Stomach smooth muscle (tissue), 2 donors: ENCODE data around the gene HAND1.

ENCODE experiments used
- H3K27ac ChIP-seq: one replicate; pipeline ENCODE4 v1.7.0; 2013; ENCODE audit warnings: mild to moderate bottlenecking, low read length, inconsistent platforms
- H3K27me3 ChIP-seq, 2 donors: one replicate each; pipeline ENCODE4 v1.7.0; 2013; ENCODE audit warnings: low read length in 2 of 2; ENCODE audit not compliant: insufficient read depth in 2 of 2, control insufficient read depth in 1 of 2
- H3K36me3 ChIP-seq, 2 donors: one replicate each; pipeline ENCODE4 v1.7.0; 2013; ENCODE audit warnings: low read length in 2 of 2; ENCODE audit not compliant: control insufficient read depth in 2 of 2, insufficient read depth in 2 of 2
- H3K4me1 ChIP-seq: one replicate; pipeline ENCODE4 v1.7.0; 2013; ENCODE audit warnings: low read length; ENCODE audit not compliant: control insufficient read depth, insufficient read depth
- H3K4me3 ChIP-seq, 2 donors: one replicate each; pipeline ENCODE4 v1.7.0; 2013; ENCODE audit warnings: low read length in 2 of 2
- H3K9ac ChIP-seq, 2 donors: one replicate each; pipeline ENCODE4 v1.7.0; 2013; ENCODE audit warnings: low read length in 2 of 2, mild to moderate bottlenecking in 1 of 2
- H3K9me3 ChIP-seq, 2 donors: one replicate each; pipeline ENCODE4 v1.7.0; 2013; ENCODE audit warnings: low read length in 2 of 2; ENCODE audit not compliant: control insufficient read depth in 2 of 2
- donor health status: healthy.
- donor health status: Pancreatic carcinoma.

Gene HAND1

DNA sequence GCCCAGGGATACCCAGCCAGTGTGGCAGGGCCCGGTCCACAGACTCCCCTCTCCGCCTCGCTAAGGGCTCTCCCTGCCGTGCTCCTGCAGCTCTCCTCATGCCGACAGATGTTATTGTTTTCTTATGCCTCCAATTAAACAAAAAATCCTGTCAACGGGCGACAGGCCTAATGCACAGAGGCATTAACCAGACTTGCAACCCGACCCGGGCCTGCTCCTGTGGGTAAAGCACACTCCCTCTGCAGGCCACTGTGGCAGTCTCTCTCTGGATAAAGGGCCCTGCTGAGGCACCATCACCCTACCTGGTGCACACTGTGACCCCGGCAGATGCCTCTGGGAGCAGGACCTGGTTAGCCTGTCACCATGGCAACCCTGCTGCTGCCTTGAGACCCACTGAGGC is 27.5 kb upstream of the HAND1 start:
- Histone ChIP-seq H3K4me3 (no peak overlapping the region), H3K9me3 (no peaks in the 10 kb centered on the region), H3K27me3 (peaks cover 0 to 7% of the 10 kb centered on the region in 2 donors), H3K36me3 (no peaks in the 10 kb centered on the region), H3K4me1 (no peaks in the 10 kb centered on the region), H3K27ac (no peak overlapping the region), H3K9ac (no peak overlapping the region)

GRCh38 chr5:154503698-154504039 is 25.6 kb upstream of the HAND1 start:
- Histone ChIP-seq H3K27ac (no peak overlapping the region), H3K9me3 (no peaks in the 10 kb centered on the region), H3K9ac (no peak overlapping the region), H3K4me3 (no peak overlapping the region), H3K4me1 (no peaks in the 10 kb centered on the region), H3K27me3 (peaks cover 0 to 5% of the 10 kb centered on the region in 2 donors), H3K36me3 (no peaks in the 10 kb centered on the region)

GRCh38 chr5:154502180-154502579 is 24.2 kb upstream of the HAND1 start:
- Histone ChIP-seq H3K9me3 (no peaks in the 10 kb centered on the region), H3K4me1 (no peaks in the 10 kb centered on the region), H3K4me3 (no peak overlapping the region), H3K27me3 (peaks cover 0 to 7% of the 10 kb centered on the region in 2 donors), H3K36me3 (no peaks in the 10 kb centered on the region), H3K9ac (no peak overlapping the region), H3K27ac (no peak overlapping the region)

- Histone ChIP-seq H3K9ac (no peak overlapping the region), H3K4me1 (no peaks in the 10 kb centered on the region), H3K36me3 (no peaks in the 10 kb centered on the region), H3K27ac (no peak overlapping the region), H3K4me3 (no peak overlapping the region), H3K27me3 (peaks cover 0 to 7% of the 10 kb centered on the region in 2 donors), H3K9me3 (no peaks in the 10 kb centered on the region)
Measured at GRCh38 chr5:154501566-154501965, 23.5 kb upstream of the HAND1 start.

- H3K9ac ChIP-seq: no peak overlapping the region
- H3K9me3 ChIP-seq: no peaks in the 10 kb centered on the region
- H3K36me3 ChIP-seq: no peaks in the 10 kb centered on the region
- no peak overlapping the region for H3K27ac ChIP-seq
- H3K4me3 ChIP-seq: no peak overlapping the region
- H3K4me1 ChIP-seq: no peaks in the 10 kb centered on the region
- H3K27me3 ChIP-seq: peaks cover 0 to 7% of the 10 kb centered on the region in 2 donors
Measured at GRCh38 chr5:154498994-154499393, 21.0 kb upstream of the HAND1 start.

DNA sequence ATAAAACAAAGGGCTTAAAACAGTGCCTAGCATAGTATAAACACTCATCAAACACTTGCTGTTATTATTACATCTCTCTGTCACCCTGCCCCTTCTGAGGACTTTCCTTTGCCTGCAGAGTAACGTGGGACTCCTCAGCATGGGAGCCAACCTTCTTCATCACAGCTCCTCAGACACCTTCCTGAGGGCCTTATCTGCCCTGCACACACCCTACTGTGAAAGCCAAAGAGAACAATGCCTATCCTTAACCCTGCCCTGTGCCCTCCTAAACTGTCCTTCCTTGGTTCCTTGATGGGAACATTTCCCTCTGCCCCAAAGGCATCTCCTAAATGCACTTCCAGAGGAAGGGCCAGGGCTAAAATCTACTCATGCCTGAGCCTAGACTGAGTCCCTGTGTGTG is 20.6 kb upstream of the HAND1 start:
- Histone ChIP-seq H3K9ac (no peak overlapping the region), H3K27me3 (peaks cover 3 to 6% of the 10 kb centered on the region in 2 donors), H3K9me3 (no peaks in the 10 kb centered on the region), H3K27ac (no peak overlapping the region), H3K36me3 (no peaks in the 10 kb centered on the region), H3K4me3 (no peak overlapping the region), H3K4me1 (no peaks in the 10 kb centered on the region)

- Histone ChIP-seq H3K27me3 (peaks cover 10 to 17% of the 10 kb centered on the region in 2 donors), H3K36me3 (no peaks in the 10 kb centered on the region)
Measured at GRCh38 chr5:154494036-154494435, 16.0 kb upstream of the HAND1 start.

GRCh38 chr5:154493274-154493673 is 15.2 kb upstream of the HAND1 start:
- Histone ChIP-seq H3K9me3 (no peaks in the 10 kb centered on the region), H3K4me1 (no peaks in the 10 kb centered on the region), H3K27ac (no peak overlapping the region), H3K36me3 (no peaks in the 10 kb centered on the region), H3K27me3 (peaks cover 11 to 22% of the 10 kb centered on the region in 2 donors), H3K9ac (no peak overlapping the region), H3K4me3 (no peak overlapping the region)

More at GRCh38 chr5:154494036-154494435, 16.0 kb upstream of the HAND1 start:
- H3K4me3 ChIP-seq: no peak overlapping the region
- no peaks in the 10 kb centered on the region for H3K9me3 ChIP-seq
- no peaks in the 10 kb centered on the region for H3K4me1 ChIP-seq
- no peak overlapping the region for H3K9ac ChIP-seq
- H3K27ac ChIP-seq: no peak overlapping the region

- Histone ChIP-seq H3K4me3 (no peak overlapping the region), H3K9me3 (no peaks in the 10 kb centered on the region), H3K27me3 (peaks cover 13 to 31% of the 10 kb centered on the region in 2 donors), H3K36me3 (no peaks in the 10 kb centered on the region), H3K27ac (no peak overlapping the region), H3K9ac (no peak overlapping the region), H3K4me1 (no peaks in the 10 kb centered on the region)
Measured at GRCh38 chr5:154491941-154492340, 13.9 kb upstream of the HAND1 start.

DNA sequence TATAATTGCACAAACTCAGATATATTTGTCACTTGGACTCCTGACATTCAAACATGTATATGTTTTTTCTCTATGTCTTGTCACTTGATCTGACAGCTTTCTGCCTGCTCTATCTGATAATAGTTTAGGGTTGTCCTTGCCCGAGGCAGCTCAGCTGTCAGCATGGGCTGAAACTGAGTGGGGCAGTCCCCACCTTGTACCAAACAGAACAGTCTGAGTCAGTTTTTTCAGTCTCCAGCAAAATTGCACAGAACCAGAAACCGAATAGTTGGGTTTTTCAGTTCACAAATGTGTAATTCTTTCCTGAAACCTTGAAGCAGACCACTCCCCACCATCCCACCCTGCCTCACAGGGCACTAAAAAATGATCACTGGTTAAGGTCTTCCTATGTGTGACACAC is 9.5 kb upstream of the HAND1 start:
- Histone ChIP-seq H3K4me3 (no peak overlapping the region), H3K27ac (no peak overlapping the region), H3K9me3 (peaks cover 0 to 3% of the 10 kb centered on the region in 2 donors), H3K36me3 (no peaks in the 10 kb centered on the region), H3K9ac (no peak overlapping the region), H3K27me3 (peaks cover 48 to 66% of the 10 kb centered on the region in 2 donors), H3K4me1 (peaks cover 10% of the 10 kb centered on the region)

- no peaks in the 10 kb centered on the region for H3K36me3 ChIP-seq
- H3K9me3 ChIP-seq: peaks cover 0 to 3% of the 10 kb centered on the region in 2 donors
- H3K4me3 ChIP-seq: no peak overlapping the region
- H3K4me1 ChIP-seq: peaks cover 12% of the 10 kb centered on the region
- peaks cover 59 to 75% of the 10 kb centered on the region in 2 donors for H3K27me3 ChIP-seq
- H3K9ac ChIP-seq: no peak overlapping the region
- no peak overlapping the region for H3K27ac ChIP-seq
Measured at GRCh38 chr5:154486427-154486866, 8.4 kb upstream of the HAND1 start.
